Measurements from ENCODE around the gene DGKB.

The DGKB gene
- long read RNA-seq, partial matches to known transcripts: 0 of 2 reads
- long read RNA-seq, other reads (novel, unspliced or antisense): 2 of 2 reads

- no peak for DNase-seq (ENCODE audit: low read depth in 1 of 2, low spot score in 1 of 2)
- TF ChIP-seq GABPA (IDR thresholded peaks at IDR 0.05; ENCODE audit: low read depth) (no peak), POLR2AphosphoS5 (IDR thresholded peaks at IDR 0.05; ENCODE audit: low read depth) (no peak)
- H3K4me3 ChIP-seq (replicated peaks; ENCODE audit: insufficient read depth, low read length): no peak within 1 kb of the TSS
Observed at GRCh38 chr7:14902589-14903067, at the start of gene DGKB. Gene DGKB (minus strand): TSS chr7:14902751.

GRCh38 chr7:14950013-14950412 is 47.5 kb upstream of the DGKB start:
- H3K27me3 ChIP-seq (ENCODE audit: insufficient read depth, poor library complexity, severe bottlenecking): no peaks in the 10 kb centered on the region
- H3K4me3 ChIP-seq (replicated peaks; ENCODE audit: insufficient read depth, low read length): no peak overlapping the region
- no peak for DNase-seq (ENCODE audit: low read depth in 1 of 2, low spot score in 1 of 2)
- H3K27ac ChIP-seq (replicated peaks): no peak overlapping the region
- no peak for TF ChIP-seq POLR2AphosphoS5 (IDR thresholded peaks at IDR 0.05; ENCODE audit: low read depth)
- no peak for TF ChIP-seq GABPA (IDR thresholded peaks at IDR 0.05; ENCODE audit: low read depth)
- no peak for TF ChIP-seq SPI1 (IDR thresholded peaks at IDR 0.05; ENCODE audit: borderline replicate concordance, low read depth)
- TF ChIP-seq REST (IDR thresholded peaks at IDR 0.05; ENCODE audit: insufficient replicate concordance, low read depth): no peak
- TF ChIP-seq CTCF (IDR thresholded peaks at IDR 0.05; ENCODE audit: insufficient read depth, low read length): no peak

More at GRCh38 chr7:14902589-14903067, at the start of gene DGKB:
- H3K27ac ChIP-seq (replicated peaks): no peak within 1 kb of the TSS
- no peaks in the 10 kb centered on the region for H3K27me3 ChIP-seq (ENCODE audit: insufficient read depth, poor library complexity, severe bottlenecking)

GRCh38 chr7:14938181-14938580 is 35.6 kb upstream of the DGKB start:
- DNase-seq (ENCODE audit: low read depth in 1 of 2, low spot score in 1 of 2): no peak
- H3K27ac ChIP-seq (replicated peaks): no peak overlapping the region
- no peaks in the 10 kb centered on the region for H3K27me3 ChIP-seq (ENCODE audit: insufficient read depth, poor library complexity, severe bottlenecking)
- no peak for TF ChIP-seq CTCF (IDR thresholded peaks at IDR 0.05; ENCODE audit: insufficient read depth, low read length)
- TF ChIP-seq GABPA (IDR thresholded peaks at IDR 0.05; ENCODE audit: low read depth): no peak
- TF ChIP-seq REST (IDR thresholded peaks at IDR 0.05; ENCODE audit: insufficient replicate concordance, low read depth): no peak
- no peak for TF ChIP-seq SPI1 (IDR thresholded peaks at IDR 0.05; ENCODE audit: borderline replicate concordance, low read depth)
- TF ChIP-seq POLR2AphosphoS5 (IDR thresholded peaks at IDR 0.05; ENCODE audit: low read depth): no peak
- no peak overlapping the region for H3K4me3 ChIP-seq (replicated peaks; ENCODE audit: insufficient read depth, low read length)

GRCh38 chr7:14937581-14937980 is 35.0 kb upstream of the DGKB start:
- Histone ChIP-seq H3K27ac (replicated peaks) (no peak overlapping the region), H3K27me3 (ENCODE audit: insufficient read depth, poor library complexity, severe bottlenecking) (no peaks in the 10 kb centered on the region), H3K4me3 (replicated peaks; ENCODE audit: insufficient read depth, low read length) (no peak overlapping the region)
- TF ChIP-seq REST (IDR thresholded peaks at IDR 0.05; ENCODE audit: insufficient replicate concordance, low read depth) (no peak), SPI1 (IDR thresholded peaks at IDR 0.05; ENCODE audit: borderline replicate concordance, low read depth) (peak; percentile 32; the same call in 1 of the 2 replicates), POLR2AphosphoS5 (IDR thresholded peaks at IDR 0.05; ENCODE audit: low read depth) (no peak)
- no peak for DNase-seq (ENCODE audit: low read depth in 1 of 2, low spot score in 1 of 2)
